Measurements from ENCODE around the gene CLCN3.

DNA sequence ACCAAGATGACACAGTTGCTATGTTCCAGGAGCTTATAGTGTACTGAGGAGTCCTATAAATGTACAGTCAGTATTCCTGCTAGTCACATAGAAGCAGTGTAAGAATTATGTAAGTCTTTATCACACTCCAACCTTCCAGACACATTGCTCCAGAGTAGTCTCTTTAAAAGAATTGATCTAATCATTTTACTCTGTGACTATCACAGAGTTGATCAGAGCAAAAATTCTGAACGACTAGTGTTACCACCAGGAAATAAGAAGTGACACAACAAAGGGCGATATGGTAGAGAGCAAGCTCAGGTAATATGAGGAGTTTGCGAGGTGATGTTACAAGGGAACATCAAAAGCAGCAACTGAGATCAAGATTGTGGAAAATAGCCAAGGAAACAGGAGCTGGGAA lies 146.4 kb downstream of the CLCN3 start:
- TF ChIP-seq, protein P1, sequence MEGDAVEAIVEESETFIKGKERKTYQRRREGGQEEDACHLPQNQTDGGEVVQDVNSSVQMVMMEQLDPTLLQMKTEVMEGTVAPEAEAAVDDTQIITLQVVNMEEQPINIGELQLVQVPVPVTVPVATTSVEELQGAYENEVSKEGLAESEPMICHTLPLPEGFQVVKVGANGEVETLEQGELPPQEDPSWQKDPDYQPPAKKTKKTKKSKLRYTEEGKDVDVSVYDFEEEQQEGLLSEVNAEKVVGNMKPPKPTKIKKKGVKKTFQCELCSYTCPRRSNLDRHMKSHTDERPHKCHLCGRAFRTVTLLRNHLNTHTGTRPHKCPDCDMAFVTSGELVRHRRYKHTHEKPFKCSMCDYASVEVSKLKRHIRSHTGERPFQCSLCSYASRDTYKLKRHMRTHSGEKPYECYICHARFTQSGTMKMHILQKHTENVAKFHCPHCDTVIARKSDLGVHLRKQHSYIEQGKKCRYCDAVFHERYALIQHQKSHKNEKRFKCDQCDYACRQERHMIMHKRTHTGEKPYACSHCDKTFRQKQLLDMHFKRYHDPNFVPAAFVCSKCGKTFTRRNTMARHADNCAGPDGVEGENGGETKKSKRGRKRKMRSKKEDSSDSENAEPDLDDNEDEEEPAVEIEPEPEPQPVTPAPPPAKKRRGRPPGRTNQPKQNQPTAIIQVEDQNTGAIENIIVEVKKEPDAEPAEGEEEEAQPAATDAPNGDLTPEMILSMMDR (IDR thresholded peaks at IDR 0.05) = no peak
- TF ChIP-seq EP300 (IDR thresholded peaks at IDR 0.05) = no peak
